Endothelial cell of umbilical vein (primary cell): ENCODE measurements around the gene OR2T12.
"Not testable (repeated sequence)": the region's sequence is repeated elsewhere in the genome, so short reads cannot be mapped to it uniquely, and the experiment has no call there.

Source experiments
- CTCF ChIP-seq, 2 donors: IDR thresholded peaks; 1 replicate in 1 of 2; 2 replicates in 1 of 2; pipeline ENCODE4 v1.5.1; 2011; ENCODE audit warnings: low read length in 2 of 2, mild to moderate bottlenecking in 2 of 2, moderate library complexity in 2 of 2, control low read depth in 1 of 2, inconsistent platforms in 1 of 2, low read depth in 1 of 2; ENCODE audit not compliant: insufficient read depth in 1 of 2; ENCODE audit errors: extremely low read depth in 1 of 2
- EZH2 ChIP-seq: IDR thresholded peaks from 2 replicates; pipeline ENCODE4 v1.6.1; 2012; ENCODE audit warnings: borderline replicate concordance, low read depth, mild to moderate bottlenecking, moderate library complexity, low read length, inconsistent platforms; ENCODE audit not compliant: severe bottlenecking
- MAX ChIP-seq: IDR thresholded peaks from 2 replicates; pipeline ENCODE4 v1.6.1; 2011; ENCODE audit not compliant: insufficient read depth, insufficient read length
- POLR2A ChIP-seq: IDR thresholded peaks from 2 replicates; pipeline ENCODE4 v1.6.1; 2012; ENCODE audit warnings: low read depth, mild to moderate bottlenecking, control low read depth, low read length

GRCh38 chr1:248273225-248273624 lies 30.0 kb downstream of the OR2T12 start:
- not testable (repeated sequence) for TF ChIP-seq EZH2; CTCF (IDR thresholded peaks at IDR 0.05; ENCODE audit: extremely low read depth in 1 of 2, insufficient read depth in 1 of 2, low read depth in 1 of 2, low read length in 2 of 2); MAX; POLR2A
